ENCODE results near the gene URI1. TPM values are rescaled to one million over a fixed set of nuclear protein-coding genes. Genes with fewer than 3 reads are reported as not detected.

Gene URI1
- total and polyA plus RNA-seq, 3 donors from 2014 or later, result 71.4 to 105 (median 104) TPM

GRCh38 chr19:29988351-29988750 lies 46.3 kb downstream of the URI1 start:
- H3K4me1 ChIP-seq, result no peaks in the 10 kb centered on the region
- H3K9me3 ChIP-seq, result no peaks in the 10 kb centered on the region
- no peak for DNase-seq
- H3K36me3 ChIP-seq (ENCODE audit: low read depth, missing control alignments), result no peaks in the 10 kb centered on the region
- 83 to 92% methylated on average over 9 of the region's 9 CpGs for WGBS, 2 donors
- intact Hi-C loops (cut with DNase I; ENCODE audit: low total_unique reads), result no loop called here
- H3K4me3 ChIP-seq, result no peak overlapping the region
- TF ChIP-seq POLR2A (IDR thresholded peaks at IDR 0.05), result no peak
- no peak for TF ChIP-seq CTCF (IDR thresholded peaks at IDR 0.05)
- H3K27ac ChIP-seq, result no peak overlapping the region
- no peaks in the 10 kb centered on the region for H3K27me3 ChIP-seq

GRCh38 chr19:29992233-29992867 lies 50.3 kb downstream of the URI1 start:
- no peaks in the 10 kb centered on the region for H3K4me1 ChIP-seq
- H3K9me3 ChIP-seq, result no peaks in the 10 kb centered on the region
- H3K4me3 ChIP-seq, result no peak overlapping the region
- no peak overlapping the region for H3K27ac ChIP-seq
- whole genome bisulfite sequencing, 2 donors, result 90 to 93% methylated on average over 6 of the region's 6 CpGs
- TF ChIP-seq POLR2A (IDR thresholded peaks at IDR 0.05), result no peak
- TF ChIP-seq CTCF (IDR thresholded peaks at IDR 0.05), result no peak
- H3K27me3 ChIP-seq, result no peaks in the 10 kb centered on the region
- intact Hi-C loops (cut with DNase I; ENCODE audit: low total_unique reads), result no loop called here
- H3K36me3 ChIP-seq (ENCODE audit: low read depth, missing control alignments), result no peaks in the 10 kb centered on the region
- no peak for DNase-seq

GRCh38 chr19:29999490-29999889 lies 57.5 kb downstream of the URI1 start:
- intact Hi-C loops (cut with DNase I; ENCODE audit: low total_unique reads), result no loop called here
- no peak overlapping the region for H3K27ac ChIP-seq

GRCh38 chr19:30000862-30001261 lies 58.8 kb downstream of the URI1 start:
- Histone ChIP-seq H3K4me1 (no peaks in the 10 kb centered on the region), H3K4me3 (no peak overlapping the region), H3K27me3 (no peaks in the 10 kb centered on the region), H3K36me3 (ENCODE audit: low read depth, missing control alignments) (no peaks in the 10 kb centered on the region), H3K9me3 (no peaks in the 10 kb centered on the region), H3K27ac (no peak overlapping the region)
- WGBS, 2 donors, result 95 to 100% methylated on average over 1 of the region's 1 CpG
- TF ChIP-seq POLR2A (IDR thresholded peaks at IDR 0.05), result no peak
- no peak for TF ChIP-seq CTCF (IDR thresholded peaks at IDR 0.05)
- DNase-seq, result no peak
- intact Hi-C loops (cut with DNase I; ENCODE audit: low total_unique reads), result no loop called here

More at GRCh38 chr19:29999490-29999889, 57.5 kb downstream of the URI1 start:
- no peaks in the 10 kb centered on the region for H3K9me3 ChIP-seq
- no peaks in the 10 kb centered on the region for H3K36me3 ChIP-seq (ENCODE audit: low read depth, missing control alignments)
- TF ChIP-seq POLR2A (IDR thresholded peaks at IDR 0.05) (no peak), CTCF (IDR thresholded peaks at IDR 0.05) (no peak)
- no peaks in the 10 kb centered on the region for H3K27me3 ChIP-seq
- WGBS, 2 donors, result 84 to 91% methylated on average over 3 of the region's 3 CpGs
- H3K4me1 ChIP-seq, result no peaks in the 10 kb centered on the region
- no peak for DNase-seq
- no peak overlapping the region for H3K4me3 ChIP-seq

- DNase-seq, result no peak
- no peaks in the 10 kb centered on the region for H3K27me3 ChIP-seq
- H3K9me3 ChIP-seq, result no peaks in the 10 kb centered on the region
- no peaks in the 10 kb centered on the region for H3K36me3 ChIP-seq (ENCODE audit: low read depth, missing control alignments)
- TF ChIP-seq CTCF (IDR thresholded peaks at IDR 0.05) (no peak), POLR2A (IDR thresholded peaks at IDR 0.05) (no peak)
- H3K4me3 ChIP-seq, result no peak overlapping the region
- no peaks in the 10 kb centered on the region for H3K4me1 ChIP-seq
- H3K27ac ChIP-seq, result no peak overlapping the region
- WGBS, 2 donors, result 88 to 94% methylated on average over 3 of the region's 3 CpGs
- intact Hi-C loops (cut with DNase I; ENCODE audit: low total_unique reads), result no loop called here
Measured at GRCh38 chr19:30001301-30001700, 59.3 kb downstream of the URI1 start.
